ENCODE data around the gene NHSL2. TPM values are rescaled to one million over a fixed set of nuclear protein-coding genes. Genes with fewer than 3 reads are reported as not detected.
"Not testable (repeated sequence)": the region's sequence is repeated elsewhere in the genome, so short reads cannot be mapped to it uniquely, and the experiment has no call there.

NHSL2 gene
- 1 to 10 TPM in 1 of 2 experiments, under 1 TPM in 1; 0.51 to 1.1 TPM for total RNA-seq
- polyA plus RNA-seq, result 17.8 TPM

DNA sequence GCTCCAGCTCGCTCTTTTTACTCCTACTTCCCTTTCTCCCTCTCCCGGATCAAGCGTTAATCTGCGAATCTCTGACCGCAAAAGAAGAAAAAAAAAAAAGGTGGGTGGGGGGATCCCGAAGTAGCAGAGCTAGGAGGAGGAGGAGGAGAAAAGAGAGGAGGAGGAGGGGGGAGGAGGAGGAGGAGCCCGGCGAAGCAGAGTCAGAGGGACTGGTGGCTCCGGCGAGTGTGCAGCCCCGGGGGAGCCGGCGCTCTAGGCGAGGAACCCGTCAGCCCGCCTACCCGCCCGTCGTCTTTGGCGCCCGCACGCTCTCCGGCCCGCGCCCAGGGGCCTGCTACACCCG, at the start of gene NHSL2:
Gene NHSL2, plus strand, starts transcription at position 203 of the 343 bp plus-strand sequence.
- Mint-ChIP-seq H3K36me3 (no peaks in the 10 kb centered on the region), H3K27ac (no peak within 1 kb of the TSS), H3K4me3 (peak within 1 kb of the TSS; percentile 34 to 82 (median 67)), H3K27me3 (peaks cover 36 to 56% of the 10 kb centered on the region in 2 donors), H3K9me3 (no peaks in the 10 kb centered on the region), H3K4me1 (peaks cover 0 to 3% (median 3%) of the 10 kb centered on the region in 3 donors)
- no peaks in the 10 kb centered on the region for H3K36me3 ChIP-seq (ENCODE audit: insufficient read depth, low read length)
- CTCF ChIA-PET, result interaction anchor here (1.8 kb wide), 1 partner anchor 88 kb away, joined by 7 read pairs; no protein-coding TSS in a partner anchor
- H3K9me3 ChIP-seq (ENCODE audit: low read length), result no peaks in the 10 kb centered on the region
- no peak for DNase-seq
- POLR2A ChIA-PET, result interaction anchor here (0.6 kb wide), 1 partner anchor 1289 kb away, joined by 3 read pairs; no protein-coding TSS in a partner anchor
- H3K4me3 ChIP-seq (ENCODE audit: low read length), result no peak within 1 kb of the TSS
- no peaks in the 10 kb centered on the region for H3K4me1 ChIP-seq (ENCODE audit: insufficient read depth, low read length)
- no peak within 1 kb of the TSS for H3K27ac ChIP-seq (ENCODE audit: low read depth, low read length)
- peaks cover 6% of the 10 kb centered on the region for H3K27me3 ChIP-seq (ENCODE audit: insufficient read depth, low read length, poor library complexity, severe bottlenecking)

DNA sequence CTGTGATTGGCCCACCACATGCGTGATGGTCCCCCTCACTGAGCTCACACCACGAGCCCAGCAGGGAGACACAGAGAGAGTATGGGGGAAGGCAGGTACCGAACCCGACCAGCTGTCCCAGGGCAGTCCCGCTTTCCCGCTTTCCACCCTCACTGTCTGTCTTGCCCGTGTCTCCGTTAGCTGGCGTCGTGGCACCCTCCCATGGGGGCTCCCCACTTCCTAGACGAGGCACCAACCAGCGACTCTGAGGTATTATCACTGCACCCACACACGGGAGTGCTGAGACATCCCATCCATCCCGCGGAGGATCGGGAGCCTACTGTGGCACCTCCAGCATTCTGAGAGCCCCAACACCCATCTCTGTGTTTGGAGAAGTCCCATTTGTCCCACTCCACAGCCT, 43.0 kb upstream of the NHSL2 start:
- POLR2A ChIA-PET, result no interaction called here
- no peaks in the 10 kb centered on the region for H3K36me3 ChIP-seq (ENCODE audit: insufficient read depth, low read length)
- CTCF ChIA-PET, result no interaction called here
- Mint-ChIP-seq H3K4me3 (no peak overlapping the region), H3K36me3 (no peaks in the 10 kb centered on the region), H3K27ac (no peak overlapping the region), H3K4me1 (peaks cover 0 to 7% (median 4%) of the 10 kb centered on the region in 3 donors), H3K27me3 (peaks cover 22 to 37% of the 10 kb centered on the region in 2 donors), H3K9me3 (no peaks in the 10 kb centered on the region)
- H3K27me3 ChIP-seq (ENCODE audit: insufficient read depth, low read length, poor library complexity, severe bottlenecking), result no peaks in the 10 kb centered on the region
- H3K4me1 ChIP-seq (ENCODE audit: insufficient read depth, low read length), result no peaks in the 10 kb centered on the region
- H3K4me3 ChIP-seq (ENCODE audit: low read length), result no peak overlapping the region
- H3K9me3 ChIP-seq (ENCODE audit: low read length), result no peaks in the 10 kb centered on the region
- H3K27ac ChIP-seq (ENCODE audit: low read depth, low read length), result no peak overlapping the region
- no peak for DNase-seq

DNA sequence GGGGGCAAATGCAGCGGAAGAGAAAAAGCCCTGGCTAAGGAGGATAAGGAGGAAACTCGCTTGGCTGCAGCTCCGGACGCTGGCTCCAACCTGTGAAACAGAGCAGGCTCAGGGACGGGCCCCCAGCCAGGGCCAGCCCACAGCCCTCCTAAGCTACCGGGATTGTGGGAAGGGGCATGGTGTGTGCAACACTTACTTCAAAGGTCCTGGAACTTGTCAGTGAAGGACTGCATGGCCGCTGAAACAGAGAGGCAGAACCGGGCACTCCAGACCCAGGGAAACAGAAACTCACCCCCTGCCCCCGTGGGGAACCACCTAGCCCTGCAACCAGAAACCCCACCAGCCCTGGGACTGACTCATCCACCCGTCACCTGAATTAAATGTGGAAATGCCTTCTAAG, 41.1 kb upstream of the NHSL2 start:
- H3K27ac ChIP-seq (ENCODE audit: low read depth, low read length); H3K4me1 Mint-ChIP-seq; H3K27ac Mint-ChIP-seq; H3K9me3 ChIP-seq (ENCODE audit: low read length); H3K4me3 Mint-ChIP-seq; POLR2A ChIA-PET; H3K9me3 Mint-ChIP-seq; CTCF ChIA-PET; H3K36me3 ChIP-seq (ENCODE audit: insufficient read depth, low read length); H3K4me3 ChIP-seq (ENCODE audit: low read length); H3K27me3 ChIP-seq (ENCODE audit: insufficient read depth, low read length, poor library complexity, severe bottlenecking); DNase-seq; H3K4me1 ChIP-seq (ENCODE audit: insufficient read depth, low read length); H3K36me3 Mint-ChIP-seq: not testable (repeated sequence)
- peaks cover 22 to 31% of the 10 kb centered on the region in 2 donors for H3K27me3 Mint-ChIP-seq

DNA sequence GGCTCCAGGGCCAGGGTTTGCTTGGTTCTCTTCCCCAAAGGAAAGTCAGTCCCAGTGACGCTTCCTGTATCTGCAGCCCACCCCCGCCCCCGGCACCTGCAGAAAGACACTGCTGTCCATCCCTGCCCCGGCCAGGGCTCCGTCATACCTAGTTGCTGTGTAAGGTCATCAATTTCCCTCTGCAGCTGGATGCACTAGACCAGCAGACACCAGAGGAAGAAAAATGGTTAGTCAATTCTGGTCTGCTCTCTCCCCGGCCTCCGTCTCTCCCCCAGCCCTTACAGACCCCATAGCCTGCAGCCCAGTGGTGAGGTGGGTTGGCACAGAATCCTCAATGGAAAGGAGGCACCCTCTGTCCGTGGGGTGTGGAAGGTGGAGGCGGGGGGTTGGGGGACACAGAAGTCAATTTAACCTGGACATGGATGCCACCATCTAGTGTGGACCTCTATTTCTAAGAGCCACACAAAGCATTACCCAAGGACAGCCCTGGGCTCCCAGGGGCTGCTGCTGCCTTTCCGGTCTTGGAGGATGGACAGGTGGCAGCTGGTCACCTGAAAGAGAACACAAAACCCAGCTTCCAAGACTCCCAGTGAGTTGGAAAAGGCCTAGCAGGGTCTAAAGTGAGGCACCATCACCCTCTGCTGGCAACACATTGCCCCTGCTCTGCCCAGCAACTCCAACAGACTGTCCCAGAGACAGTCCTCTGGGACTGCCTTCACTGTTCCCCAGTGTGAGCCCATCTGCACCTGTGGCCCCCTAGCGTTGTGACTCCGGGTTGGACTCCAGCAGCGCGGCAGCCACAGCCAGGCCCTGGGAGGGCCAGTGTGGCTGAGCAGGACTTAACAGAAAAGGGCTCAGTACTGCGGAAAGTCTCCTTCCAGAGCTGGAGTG, 40.2 kb upstream of the NHSL2 start:
- ChIA-PET POLR2A (no interaction called here), CTCF (no interaction called here)
- H3K27me3 Mint-ChIP-seq, result peaks cover 23 to 28% of the 10 kb centered on the region in 2 donors

DNA sequence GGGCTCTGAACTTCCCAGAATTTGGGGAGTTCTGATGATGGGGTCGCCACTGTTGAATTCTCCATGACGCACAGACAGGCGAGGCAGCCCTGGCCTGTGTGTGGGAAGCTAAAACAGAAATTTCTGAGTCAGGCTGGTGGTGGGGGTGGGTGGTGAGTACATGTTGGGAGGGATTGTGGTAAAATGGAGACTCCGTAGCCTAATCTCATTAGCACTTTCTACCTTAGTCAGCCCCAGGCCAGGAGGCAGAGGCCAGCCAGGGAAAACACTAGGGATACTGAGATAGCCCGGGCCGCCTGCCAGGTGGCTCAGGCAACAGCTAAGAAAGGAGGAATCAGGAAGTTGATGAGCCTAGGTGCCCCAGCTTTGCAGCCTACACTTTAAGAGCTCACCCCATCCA, 39.3 kb upstream of the NHSL2 start:
- Mint-ChIP-seq H3K36me3 (no peaks in the 10 kb centered on the region), H3K27me3 (peaks cover 21 to 30% of the 10 kb centered on the region in 2 donors), H3K4me1 (peaks cover 0 to 7% (median 4%) of the 10 kb centered on the region in 3 donors), H3K27ac (no peak overlapping the region), H3K9me3 (no peaks in the 10 kb centered on the region), H3K4me3 (no peak overlapping the region)
- POLR2A ChIA-PET, result no interaction called here
- no peak overlapping the region for H3K27ac ChIP-seq (ENCODE audit: low read depth, low read length)
- H3K36me3 ChIP-seq (ENCODE audit: insufficient read depth, low read length), result no peaks in the 10 kb centered on the region
- DNase-seq, result no peak
- H3K4me1 ChIP-seq (ENCODE audit: insufficient read depth, low read length), result no peaks in the 10 kb centered on the region
- no peaks in the 10 kb centered on the region for H3K9me3 ChIP-seq (ENCODE audit: low read length)
- no peak overlapping the region for H3K4me3 ChIP-seq (ENCODE audit: low read length)
- CTCF ChIA-PET, result no interaction called here
- H3K27me3 ChIP-seq (ENCODE audit: insufficient read depth, low read length, poor library complexity, severe bottlenecking), result no peaks in the 10 kb centered on the region

More for the DNA sequence above, 40.2 kb upstream of the NHSL2 start:
- H3K9me3 Mint-ChIP-seq, result no peaks in the 10 kb centered on the region
- H3K27ac Mint-ChIP-seq, result no peak overlapping the region
- DNase-seq, result no peak
- Histone ChIP-seq H3K36me3 (ENCODE audit: insufficient read depth, low read length) (no peaks in the 10 kb centered on the region), H3K4me1 (ENCODE audit: insufficient read depth, low read length) (no peaks in the 10 kb centered on the region), H3K27ac (ENCODE audit: low read depth, low read length) (no peak overlapping the region), H3K9me3 (ENCODE audit: low read length) (no peaks in the 10 kb centered on the region), H3K27me3 (ENCODE audit: insufficient read depth, low read length, poor library complexity, severe bottlenecking) (no peaks in the 10 kb centered on the region), H3K4me3 (ENCODE audit: low read length) (no peak overlapping the region)
- peaks cover 0 to 7% (median 4%) of the 10 kb centered on the region in 3 donors for H3K4me1 Mint-ChIP-seq
- H3K36me3 Mint-ChIP-seq, result no peaks in the 10 kb centered on the region
- H3K4me3 Mint-ChIP-seq, result no peak overlapping the region

DNA sequence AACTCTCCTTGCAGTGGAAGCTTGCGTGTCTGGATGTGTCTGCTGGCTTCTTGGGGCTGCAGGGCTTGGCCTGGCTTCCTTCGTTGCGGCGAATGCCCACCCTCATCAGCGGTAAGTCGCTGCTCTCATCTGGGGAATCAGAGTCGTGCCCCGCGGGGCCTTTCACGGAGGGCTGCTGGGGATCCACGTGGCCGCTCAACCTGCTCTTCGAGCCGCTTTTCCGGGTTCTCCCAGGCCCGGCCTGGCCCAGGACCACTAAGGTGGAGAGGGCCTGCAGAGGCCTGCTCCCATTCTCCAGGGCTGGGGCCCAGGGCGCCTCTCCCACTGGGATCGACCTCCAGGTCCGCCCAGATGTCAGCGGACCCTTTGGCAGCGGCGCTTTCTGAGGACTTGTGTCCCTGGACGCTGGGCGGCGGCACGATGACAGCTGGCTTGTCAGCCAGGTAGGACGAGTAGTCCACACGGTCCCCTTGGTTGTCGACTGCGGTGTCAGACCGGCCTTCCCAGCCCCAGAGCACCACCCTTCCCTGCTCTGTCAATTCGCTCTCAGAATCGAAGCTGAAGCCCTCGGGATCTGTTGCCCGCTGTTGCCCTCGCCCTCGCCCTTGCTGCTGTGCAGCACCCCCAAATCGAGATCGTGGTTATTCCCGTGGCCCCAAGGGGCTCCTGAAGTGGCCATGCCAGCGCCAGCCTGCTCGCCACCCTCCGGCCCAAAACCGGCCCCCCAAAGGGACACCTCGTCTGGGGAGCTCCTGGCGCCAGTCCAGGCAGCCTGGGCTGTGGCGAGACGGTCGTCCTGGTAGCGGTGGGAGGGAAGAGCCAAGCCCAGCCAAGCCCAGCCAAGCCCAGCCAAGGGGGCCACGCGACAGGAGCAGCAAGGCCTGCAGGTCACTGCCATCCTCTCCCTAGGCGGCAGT, 37.8 kb upstream of the NHSL2 start:
- Histone ChIP-seq H3K4me1 (ENCODE audit: insufficient read depth, low read length) (no peaks in the 10 kb centered on the region), H3K4me3 (ENCODE audit: low read length) (no peak overlapping the region), H3K27me3 (ENCODE audit: insufficient read depth, low read length, poor library complexity, severe bottlenecking) (no peaks in the 10 kb centered on the region), H3K27ac (ENCODE audit: low read depth, low read length) (no peak overlapping the region), H3K9me3 (ENCODE audit: low read length) (no peaks in the 10 kb centered on the region), H3K36me3 (ENCODE audit: insufficient read depth, low read length) (no peaks in the 10 kb centered on the region)
- no peak for DNase-seq
- Mint-ChIP-seq H3K27ac (no peak overlapping the region), H3K4me1 (peaks cover 0 to 7% (median 4%) of the 10 kb centered on the region in 3 donors), H3K36me3 (no peaks in the 10 kb centered on the region), H3K27me3 (peaks cover 18 to 24% of the 10 kb centered on the region in 2 donors), H3K4me3 (no peak overlapping the region), H3K9me3 (peaks cover 0 to 2% (median 0%) of the 10 kb centered on the region in 5 donors)
- POLR2A ChIA-PET, result no interaction called here
- CTCF ChIA-PET, result interaction anchor here (1.2 kb wide), 1 partner anchor 13 kb away, joined by 3 read pairs; no protein-coding TSS in a partner anchor

DNA sequence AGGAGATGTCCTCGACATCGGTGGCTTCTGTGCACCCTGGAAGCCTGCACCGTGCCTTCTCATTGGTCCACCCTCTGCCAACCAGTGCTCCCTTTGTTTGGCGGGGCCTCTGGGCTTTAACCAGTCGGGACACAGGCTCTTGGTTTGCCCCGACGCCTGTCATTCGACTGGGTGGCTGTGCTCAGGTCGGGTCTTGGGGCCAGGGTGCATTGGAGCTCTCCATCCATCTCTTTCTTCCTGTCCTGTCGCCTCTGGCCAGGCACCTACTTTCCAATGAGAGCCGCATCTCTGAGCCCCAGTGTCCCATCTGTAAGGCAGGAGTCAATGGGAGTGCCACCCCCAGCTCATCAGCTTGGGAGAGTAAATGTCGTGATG, 37.2 kb upstream of the NHSL2 start:
- no peak overlapping the region for H3K4me3 Mint-ChIP-seq
- H3K27ac ChIP-seq (ENCODE audit: low read depth, low read length), result no peak overlapping the region
- no peaks in the 10 kb centered on the region for H3K27me3 ChIP-seq (ENCODE audit: insufficient read depth, low read length, poor library complexity, severe bottlenecking)
- no peaks in the 10 kb centered on the region for H3K4me1 ChIP-seq (ENCODE audit: insufficient read depth, low read length)
- H3K4me1 Mint-ChIP-seq, result peaks cover 0 to 7% (median 4%) of the 10 kb centered on the region in 3 donors
- ChIA-PET CTCF (interaction anchor here (1.2 kb wide), 1 partner anchor 14 kb away, joined by 3 read pairs; no protein-coding TSS in a partner anchor), POLR2A (no interaction called here)
- H3K36me3 ChIP-seq (ENCODE audit: insufficient read depth, low read length), result no peaks in the 10 kb centered on the region
- no peaks in the 10 kb centered on the region for H3K36me3 Mint-ChIP-seq
- no peaks in the 10 kb centered on the region for H3K9me3 ChIP-seq (ENCODE audit: low read length)
- H3K9me3 Mint-ChIP-seq, result peaks cover 0 to 2% (median 0%) of the 10 kb centered on the region in 5 donors
- H3K27me3 Mint-ChIP-seq, result peaks cover 14 to 26% of the 10 kb centered on the region in 2 donors
- H3K4me3 ChIP-seq (ENCODE audit: low read length), result no peak overlapping the region
- no peak overlapping the region for H3K27ac Mint-ChIP-seq
- no peak for DNase-seq

DNA sequence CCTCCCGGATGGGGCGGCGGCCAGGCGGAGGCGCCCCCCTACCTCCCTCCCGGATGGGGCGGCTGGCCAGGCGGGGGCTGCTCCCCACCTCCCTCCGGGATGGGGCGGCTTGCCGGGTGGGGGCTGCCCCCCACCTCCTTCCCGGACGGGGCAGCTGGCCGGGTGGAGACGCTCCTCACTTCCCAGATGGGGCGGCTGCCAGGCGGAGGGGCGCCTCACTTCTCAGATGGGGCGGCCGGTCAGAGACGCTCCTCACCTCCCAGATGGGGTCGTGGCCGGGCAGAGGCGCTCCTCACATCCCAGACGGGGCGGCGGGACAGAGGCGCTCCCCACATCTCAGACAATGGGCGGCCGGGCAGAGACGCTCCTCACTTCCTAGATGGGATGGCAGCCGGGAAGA, 33.8 kb upstream of the NHSL2 start:
- H3K27ac Mint-ChIP-seq; H3K4me3 Mint-ChIP-seq; CTCF ChIA-PET; DNase-seq; H3K4me3 ChIP-seq (ENCODE audit: low read length); H3K4me1 Mint-ChIP-seq; H3K27me3 ChIP-seq (ENCODE audit: insufficient read depth, low read length, poor library complexity, severe bottlenecking); H3K4me1 ChIP-seq (ENCODE audit: insufficient read depth, low read length); H3K36me3 ChIP-seq (ENCODE audit: insufficient read depth, low read length); POLR2A ChIA-PET; H3K9me3 Mint-ChIP-seq; H3K9me3 ChIP-seq (ENCODE audit: low read length); H3K36me3 Mint-ChIP-seq; H3K27ac ChIP-seq (ENCODE audit: low read depth, low read length): not testable (repeated sequence)
- peaks cover 11 to 22% of the 10 kb centered on the region in 2 donors for H3K27me3 Mint-ChIP-seq

Measured in CD8-positive, alpha-beta memory T cell (primary cell).